Activated naive CD4-positive, alpha-beta T cell treated with anti-CD3 and anti-CD28 coated beads for 36 hours (primary cell): ENCODE measurements around the gene PAPSS1. TPM values are rescaled to one million over a fixed set of nuclear protein-coding genes. Genes with fewer than 3 reads are reported as not detected.

ENCODE experiments used
- CTCF ChIA-PET: fragments of 350-600 bp; sonication (Branson Sonifier 250); formaldehyde crosslinking; loops from one replicate; lab custom pipeline; 2021; ENCODE audit warnings: antibody characterized with exemption; lab: Charles Lee
- DNase-seq: peaks from one replicate; pipeline ENCODE4 v3.0.0-alpha.2; 2020
- H3K27ac Mint-ChIP-seq: one replicate; pipeline ENCODE4 v1.8.0; 2021; ENCODE audit warnings: mild to moderate bottlenecking, mixed read lengths
- H3K27me3 Mint-ChIP-seq: one replicate; pipeline ENCODE4 v1.8.0; 2021; ENCODE audit warnings: low read depth, mixed read lengths
- H3K36me3 Mint-ChIP-seq: one replicate; pipeline ENCODE4 v1.8.0; 2021; ENCODE audit warnings: low read depth, mixed read lengths
- H3K4me1 Mint-ChIP-seq: one replicate; pipeline ENCODE4 v1.8.0; 2021; ENCODE audit warnings: low read depth, mixed read lengths
- H3K4me3 Mint-ChIP-seq: one replicate; pipeline ENCODE4 v1.8.0; 2021; ENCODE audit warnings: mild to moderate bottlenecking, moderate library complexity, mixed read lengths
- H3K9me3 Mint-ChIP-seq: one replicate; pipeline ENCODE4 v1.8.0; 2021; ENCODE audit warnings: mixed read lengths
- intact Hi-C: fragments of 100-400 bp; cut with micrococcal nuclease; formaldehyde crosslinking; loops from one replicate; pipeline ENCODE4 v1.15.1; 2023
- total RNA-seq, 2 experiments: library from RNA; stranded (reverse); gene quantifications; one replicate each; pipeline ENCODE4 v1.2.3, GENCODE V29; 2021

PAPSS1 gene
- total RNA-seq, result 10 to 100 TPM; 28.7 to 29.1 TPM

GRCh38 chr4:107719922-107720722 lies at the start of gene PAPSS1:
TSS of gene PAPSS1 (minus strand) at chr4:107720234. CDS start at chr4:107720179, 55 bp downstream.
- intact Hi-C loops, result loop anchor here (1.0 to 10.0 kb wide), 12 partner anchors 30 to 1712 kb away; partner anchors contain the start of genes AIMP1, CYP2U1, HADH and OSTC
- Mint-ChIP-seq H3K27ac (peak within 1 kb of the TSS; percentile 77), H3K27me3 (no peaks in the 10 kb centered on the region), H3K36me3 (peaks cover 2% of the 10 kb centered on the region), H3K4me1 (peaks cover 26% of the 10 kb centered on the region), H3K4me3 (peak within 1 kb of the TSS; percentile 86), H3K9me3 (no peaks in the 10 kb centered on the region)
- peak; percentile 96 for DNase-seq
- CTCF ChIA-PET, result interaction anchor here (0.9 to 2.9 kb wide), 6 partner anchors 13 to 212 kb away, joined by 3 to 15 read pairs (median 4); partner anchors contain the start of gene CYP2U1

- H3K27me3 Mint-ChIP-seq, result peaks cover 11% of the 10 kb centered on the region
- CTCF ChIA-PET, result interaction anchor here (0.9 to 1.0 kb wide), 2 partner anchors 107 to 152 kb away, joined by 3 to 4 read pairs; no protein-coding TSS in a partner anchor
These were observed 40.4 kb upstream of the PAPSS1 start for GRCh38 chr4:107760281-107760947.

GRCh38 chr4:107757864-107758476 lies 37.9 kb upstream of the PAPSS1 start:
- Mint-ChIP-seq H3K36me3 (no peaks in the 10 kb centered on the region), H3K27me3 (peaks cover 5% of the 10 kb centered on the region), H3K4me1 (peaks cover 6% of the 10 kb centered on the region), H3K4me3 (no peak overlapping the region), H3K27ac (no peak overlapping the region), H3K9me3 (no peaks in the 10 kb centered on the region)
- DNase-seq, result no peak
- CTCF ChIA-PET, result interaction anchor here (0.6 to 4.8 kb wide), 24 partner anchors 10 to 1540 kb away, joined by 3 to 43 read pairs (median 4); partner anchors contain the start of gene CYP2U1
- intact Hi-C loops, result loop anchor here (1.0 to 2.0 kb wide), 2 partner anchors 155 to 815 kb away; no protein-coding TSS in a partner anchor

More at GRCh38 chr4:107760281-107760947, 40.4 kb upstream of the PAPSS1 start:
- H3K9me3 Mint-ChIP-seq, result no peaks in the 10 kb centered on the region
- H3K27ac Mint-ChIP-seq, result no peak overlapping the region
- no peak for DNase-seq
- intact Hi-C loops, result no loop called here
- H3K36me3 Mint-ChIP-seq, result no peaks in the 10 kb centered on the region
- no peak overlapping the region for H3K4me3 Mint-ChIP-seq
- peaks cover 6% of the 10 kb centered on the region for H3K4me1 Mint-ChIP-seq

GRCh38 chr4:107757283-107757682 lies 37.2 kb upstream of the PAPSS1 start:
- no peaks in the 10 kb centered on the region for H3K36me3 Mint-ChIP-seq
- no peak overlapping the region for H3K27ac Mint-ChIP-seq
- peaks cover 5% of the 10 kb centered on the region for H3K27me3 Mint-ChIP-seq
- H3K4me1 Mint-ChIP-seq, result peaks cover 6% of the 10 kb centered on the region
- CTCF ChIA-PET, result interaction anchor here (1.5 to 4.8 kb wide), 3 partner anchors 21 to 155 kb away, joined by 4 to 43 read pairs (median 5); no protein-coding TSS in a partner anchor
- H3K9me3 Mint-ChIP-seq, result no peaks in the 10 kb centered on the region
- no peak overlapping the region for H3K4me3 Mint-ChIP-seq
- DNase-seq, result no peak
- intact Hi-C loops, result no loop called here

GRCh38 chr4:107755841-107756356 lies 35.9 kb upstream of the PAPSS1 start:
- peaks cover 8% of the 10 kb centered on the region for H3K27me3 Mint-ChIP-seq
- no peaks in the 10 kb centered on the region for H3K9me3 Mint-ChIP-seq
- no peak overlapping the region for H3K4me3 Mint-ChIP-seq
- no peaks in the 10 kb centered on the region for H3K36me3 Mint-ChIP-seq
- no peak overlapping the region for H3K27ac Mint-ChIP-seq
- H3K4me1 Mint-ChIP-seq, result peaks cover 6% of the 10 kb centered on the region
- DNase-seq, result no peak
- CTCF ChIA-PET, result interaction anchor here (0.7 to 4.8 kb wide), 3 partner anchors 19 to 156 kb away, joined by 3 to 43 read pairs (median 5); no protein-coding TSS in a partner anchor
- intact Hi-C loops, result no loop called here

- Mint-ChIP-seq H3K4me1 (peaks cover 6% of the 10 kb centered on the region), H3K9me3 (no peaks in the 10 kb centered on the region), H3K36me3 (no peaks in the 10 kb centered on the region), H3K27me3 (peaks cover 22% of the 10 kb centered on the region), H3K27ac (no peak overlapping the region), H3K4me3 (no peak overlapping the region)
- intact Hi-C loops, result no loop called here
- CTCF ChIA-PET, result no interaction called here
- no peak for DNase-seq
These were observed 31.6 kb upstream of the PAPSS1 start for GRCh38 chr4:107751670-107752069.

GRCh38 chr4:107747748-107748486 lies 27.9 kb upstream of the PAPSS1 start:
- Mint-ChIP-seq H3K36me3 (no peaks in the 10 kb centered on the region), H3K27ac (no peak overlapping the region), H3K4me3 (no peak overlapping the region), H3K9me3 (no peaks in the 10 kb centered on the region), H3K27me3 (peaks cover 22% of the 10 kb centered on the region), H3K4me1 (peaks cover 4% of the 10 kb centered on the region)
- intact Hi-C loops, result no loop called here
- CTCF ChIA-PET, result interaction anchor here (1.5 to 2.9 kb wide), 3 partner anchors 9 to 11 kb away, joined by 5 to 10 read pairs (median 7); no protein-coding TSS in a partner anchor
- no peak for DNase-seq

- Mint-ChIP-seq H3K9me3 (no peaks in the 10 kb centered on the region), H3K36me3 (no peaks in the 10 kb centered on the region), H3K4me3 (no peak overlapping the region), H3K4me1 (peaks cover 4% of the 10 kb centered on the region), H3K27me3 (peaks cover 20% of the 10 kb centered on the region), H3K27ac (no peak overlapping the region)
- CTCF ChIA-PET, result interaction anchor here (1.6 kb wide), 1 partner anchor 9 kb away, joined by 8 read pairs; no protein-coding TSS in a partner anchor
- intact Hi-C loops, result no loop called here
- no peak for DNase-seq
These were observed 26.1 kb upstream of the PAPSS1 start for GRCh38 chr4:107746161-107746560.

- no peak for DNase-seq
- peaks cover 4% of the 10 kb centered on the region for H3K4me1 Mint-ChIP-seq
- CTCF ChIA-PET, result no interaction called here
- H3K27ac Mint-ChIP-seq, result no peak overlapping the region
- H3K9me3 Mint-ChIP-seq, result no peaks in the 10 kb centered on the region
- no peaks in the 10 kb centered on the region for H3K36me3 Mint-ChIP-seq
- H3K4me3 Mint-ChIP-seq, result no peak overlapping the region
- peaks cover 15% of the 10 kb centered on the region for H3K27me3 Mint-ChIP-seq
- intact Hi-C loops, result no loop called here
These were observed 24.5 kb upstream of the PAPSS1 start for GRCh38 chr4:107744532-107744931.

- Mint-ChIP-seq H3K4me3 (no peak overlapping the region), H3K27ac (no peak overlapping the region), H3K9me3 (no peaks in the 10 kb centered on the region), H3K27me3 (peaks cover 9% of the 10 kb centered on the region), H3K36me3 (no peaks in the 10 kb centered on the region), H3K4me1 (peaks cover 4% of the 10 kb centered on the region)
- intact Hi-C loops, result no loop called here
- CTCF ChIA-PET, result no interaction called here
- no peak for DNase-seq
These were observed 23.5 kb upstream of the PAPSS1 start for GRCh38 chr4:107743532-107743931.

GRCh38 chr4:107742791-107743190 lies 22.8 kb upstream of the PAPSS1 start:
- no peak overlapping the region for H3K27ac Mint-ChIP-seq
- peaks cover 4% of the 10 kb centered on the region for H3K4me1 Mint-ChIP-seq
- CTCF ChIA-PET, result no interaction called here
- peaks cover 4% of the 10 kb centered on the region for H3K27me3 Mint-ChIP-seq
- H3K9me3 Mint-ChIP-seq, result no peaks in the 10 kb centered on the region
- H3K4me3 Mint-ChIP-seq, result no peak overlapping the region
- no peaks in the 10 kb centered on the region for H3K36me3 Mint-ChIP-seq
- intact Hi-C loops, result no loop called here
- no peak for DNase-seq
